PC-3 (cell line): ENCODE measurements around the gene AGMAT. TPM values are rescaled to one million over a fixed set of nuclear protein-coding genes. Genes with fewer than 3 reads are reported as not detected.

Experiments used
- ATAC-seq: fragments of 200-7000 bp; cut with Tn5 transposase; 2 replicates; pipeline ENCODE4 v1.9.1; 2020; ENCODE audit warnings: mild to moderate bottlenecking, moderate library complexity
- BruUV-seq: library from RNA; stranded (reverse); fragments of 400-500 nt; replicated peaks from 2 replicates; lab custom pipeline; 2021; lab: Mats Ljungman, UMichigan
- CTCF ChIA-PET: fragments of 300-600 bp; sonication (Branson Sonifier 250); formaldehyde crosslinking; loops from one replicate; lab custom pipeline; 2022; ENCODE audit warnings: antibody characterized with exemption; lab: Charles Lee
- POLR2A ChIA-PET: fragments of 300-600 bp; sonication (Branson Sonifier 250); formaldehyde crosslinking; loops from one replicate; lab custom pipeline; 2022; ENCODE audit warnings: antibody characterized with exemption; ENCODE audit not compliant: unreplicated experiment; lab: Charles Lee
- DNase-seq: peaks from one replicate; pipeline ENCODE4 v3.0.0-alpha.2; 2015
- H2AFZ ChIP-seq: fragments of 300-600 bp; sonication (generic); 2 replicates; pipeline ENCODE4 v1.6.0; 2016; ENCODE audit warnings: antibody characterized with exemption, low read length
- H3F3A ChIP-seq: fragments of 300-600 bp; sonication (generic); one replicate; pipeline ENCODE4 v1.6.0; 2017; ENCODE audit warnings: antibody characterized with exemption, low read length, control low read depth, mild to moderate bottlenecking; ENCODE audit not compliant: unreplicated experiment
- H3K27ac ChIP-seq: fragments of 300-600 bp; sonication (generic); 2 replicates; pipeline ENCODE4 v1.5.1; 2016; ENCODE audit warnings: mild to moderate bottlenecking, low read length
- H3K27me3 ChIP-seq: fragments of 300-600 bp; sonication (generic); 2 replicates; pipeline ENCODE4 v1.6.1; 2016; ENCODE audit warnings: low read length, mixed read lengths
- H3K36me3 ChIP-seq: fragments of 300-600 bp; sonication (generic); 2 replicates; pipeline ENCODE4 v1.6.1; 2016; ENCODE audit warnings: low read depth, mixed run types, low read length, mixed read lengths
- H3K4me1 ChIP-seq: fragments of 300-600 bp; sonication (generic); 2 replicates; pipeline ENCODE4 v1.5.1; 2016; ENCODE audit warnings: low read length; ENCODE audit not compliant: insufficient read depth
- H3K4me2 ChIP-seq: fragments of 300-600 bp; sonication (generic); 2 replicates; pipeline ENCODE4 v1.6.0; 2016; ENCODE audit warnings: low read length
- H3K4me3 ChIP-seq: fragments of 300-600 bp; sonication (generic); 2 replicates; pipeline ENCODE4 v1.5.1; 2016; ENCODE audit warnings: mild to moderate bottlenecking, low read length, mixed read lengths
- H3K79me2 ChIP-seq: fragments of 300-600 bp; sonication (generic); 2 replicates; pipeline ENCODE4 v1.6.1; 2017; ENCODE audit warnings: low read length, mixed read lengths
- H3K9ac ChIP-seq: fragments of 300-600 bp; sonication (generic); 2 replicates; pipeline ENCODE4 v1.6.0; 2016; ENCODE audit warnings: mild to moderate bottlenecking, low read length
- H3K9me2 ChIP-seq: fragments of 300-600 bp; sonication (generic); replicated peaks from 2 replicates; pipeline ENCODE4 v1.6.1; 2016; ENCODE audit warnings: mixed run types, low read length, mixed read lengths
- H3K9me3 ChIP-seq: fragments of 300-600 bp; sonication (generic); 2 replicates; pipeline ENCODE4 v1.6.1; 2016; ENCODE audit warnings: low read length, mixed read lengths
- H4K20me1 ChIP-seq: fragments of 300-600 bp; sonication (generic); 2 replicates; pipeline ENCODE4 v1.6.1; 2016; ENCODE audit warnings: low read length, mixed read lengths
- CTCF ChIP-seq: fragments of 300-600 bp; sonication (generic); conservative IDR thresholded peaks from 2 replicates; pipeline ENCODE4 v1.5.1; 2017; ENCODE audit warnings: antibody characterized with exemption, low read depth, mild to moderate bottlenecking, low read length
- EZH2 ChIP-seq: fragments of 300-600 bp; sonication (generic); IDR thresholded peaks from one replicate; pipeline ENCODE4 v1.6.1; 2017; ENCODE audit warnings: antibody characterized with exemption, mild to moderate bottlenecking, low read length; ENCODE audit not compliant: unreplicated experiment
- EZH2phosphoT487 ChIP-seq: fragments of 300-600 bp; sonication (generic); IDR thresholded peaks from 2 replicates; pipeline ENCODE4 v1.6.1; 2018; ENCODE audit warnings: mild to moderate bottlenecking, antibody characterized with exemption, low read length, borderline replicate concordance
- intact Hi-C: fragments of 100-400 bp; cut with micrococcal nuclease; formaldehyde crosslinking; loops from 2 replicates; pipeline ENCODE4 v1.9.0; 2023
- total RNA-seq: library from RNA; depleted of rRNA; stranded (reverse); fragments of >200 nt; gene quantifications from 2 replicates; pipeline ENCODE4 v1.2.3, GENCODE V29; 2014

AGMAT gene
- total RNA-seq, 1 experiment from 2014 or later = 8.2 TPM

GRCh38 chr1:15618655-15619525 lies 34.0 kb upstream of the AGMAT start:
- Histone ChIP-seq H3K4me3 (peak overlapping the region; percentile 86), H3K9me2 (no peaks in the 10 kb centered on the region), H3K4me2 (peak overlapping the region; percentile 91), H3K27ac (peak overlapping the region; percentile 76), H3K9ac (peak overlapping the region; percentile 74), H3K4me1 (peaks cover 33% of the 10 kb centered on the region), H3F3A (peaks cover 4% of the 10 kb centered on the region), H3K79me2 (peaks cover 62% of the 10 kb centered on the region), H3K9me3 (no peaks in the 10 kb centered on the region), H4K20me1 (peaks cover 27% of the 10 kb centered on the region), H2AFZ (no peak overlapping the region), H3K27me3 (no peaks in the 10 kb centered on the region), H3K36me3 (no peaks in the 10 kb centered on the region)
- intact Hi-C loops = loop anchor here (2.0 kb wide), 1 partner anchor 92 kb away; the partner anchor contains the start of gene DNAJC16
- TF ChIP-seq CTCF = no peak
- TF ChIP-seq EZH2phosphoT487 = no peak
- TF ChIP-seq EZH2 = no peak
- DNase-seq (peak; percentile 58), ATAC-seq (no peak)
- ChIA-PET POLR2A (interaction anchor here (0.6 kb wide), 1 partner anchor 9 kb away, joined by 5 read pairs; no protein-coding TSS in a partner anchor), CTCF (interaction anchor here (0.7 kb wide), 1 partner anchor 47 kb away, joined by 8 read pairs; no protein-coding TSS in a partner anchor)
- BruUV-seq = TSS peak; percentile 71

- no peak for TF ChIP-seq EZH2phosphoT487
- TF ChIP-seq CTCF = no peak
- no peak for TF ChIP-seq EZH2
- intact Hi-C loops = loop anchor here (2.0 kb wide), 1 partner anchor 91 kb away; the partner anchor contains the start of gene DNAJC16
- BruUV-seq = no TSS peak
- CTCF ChIA-PET = interaction anchor here (0.7 kb wide), 1 partner anchor 46 kb away, joined by 8 read pairs; no protein-coding TSS in a partner anchor
- Histone ChIP-seq H3K4me1 (peaks cover 33% of the 10 kb centered on the region), H3K27ac (peak overlapping the region; percentile 76), H3K4me2 (peak overlapping the region; percentile 91), H3K4me3 (peak overlapping the region; percentile 86), H3K9ac (peak overlapping the region; percentile 74), H3K36me3 (no peaks in the 10 kb centered on the region), H3K9me3 (no peaks in the 10 kb centered on the region), H4K20me1 (peaks cover 27% of the 10 kb centered on the region), H3K9me2 (no peaks in the 10 kb centered on the region), H3K27me3 (no peaks in the 10 kb centered on the region), H2AFZ (peak overlapping the region; percentile 32; the same call in 1 of the 2 replicates), H3F3A (peaks cover 4% of the 10 kb centered on the region), H3K79me2 (peaks cover 54% of the 10 kb centered on the region)
- peak; percentile 75 for DNase-seq
- POLR2A ChIA-PET = interaction anchor here (0.6 kb wide), 1 partner anchor 215 kb away, joined by 6 read pairs; no protein-coding TSS in a partner anchor
- peak; percentile 30 for ATAC-seq
Measured at GRCh38 chr1:15618077-15618654, 33.3 kb upstream of the AGMAT start.
